ENCODE results near the gene PPM1L. TPM values are rescaled to one million over a fixed set of nuclear protein-coding genes. Genes with fewer than 3 reads are reported as not detected.

Gene PPM1L
- polyA plus RNA-seq, 3 donors, result 5.5 to 9.9 (median 7.8) TPM

DNA sequence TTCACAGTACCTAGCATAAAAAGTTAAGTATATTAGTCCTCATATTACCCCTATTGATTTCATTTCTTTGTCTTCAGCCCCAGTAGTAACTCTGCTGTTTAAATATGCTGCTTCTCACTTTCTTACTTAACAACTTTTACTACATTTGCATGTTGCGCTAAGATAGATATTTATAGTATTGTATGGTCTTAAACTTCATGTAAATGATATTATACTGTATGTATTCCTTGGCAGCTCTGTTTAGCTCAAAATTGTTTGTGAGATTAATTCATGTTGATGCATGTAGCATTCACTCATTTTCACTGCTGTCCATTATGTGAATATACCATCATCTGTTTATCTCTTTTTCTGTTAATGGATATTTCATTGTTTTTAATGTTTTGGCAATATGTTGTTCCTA lies 64.4 kb downstream of the PPM1L start:
- no peak overlapping the region for H3K27ac Mint-ChIP-seq
- Histone ChIP-seq H3K27ac (ENCODE audit: low read depth in 1 of 2, low read length in 2 of 2) (no peak overlapping the region), H3K4me2 (replicated peaks; ENCODE audit: extremely low read depth, low read length, poor library complexity, severe bottlenecking) (no peak overlapping the region), H3K27me3 (ENCODE audit: control insufficient read depth in 2 of 2, insufficient read depth in 2 of 2, low read length in 2 of 2) (no peaks in the 10 kb centered on the region), H3K9ac (ENCODE audit: insufficient read depth, low read length, poor library complexity, severe bottlenecking) (no peak overlapping the region), H2AFZ (ENCODE audit: insufficient read depth, low read depth, low read length, poor library complexity, severe bottlenecking) (no peak overlapping the region), H4K20me1 (ENCODE audit: insufficient read depth, low read length) (no peaks in the 10 kb centered on the region), H3K36me3 (replicated peaks in 1 of 2; ENCODE audit: control insufficient read depth in 1 of 2, insufficient read depth in 2 of 2, low read length in 2 of 2) (no peaks in the 10 kb centered on the region), H3K79me2 (ENCODE audit: insufficient read depth, low read length) (no peaks in the 10 kb centered on the region), H3K4me1 (ENCODE audit: control insufficient read depth in 1 of 2, insufficient read depth in 2 of 2, low read length in 2 of 2) (no peaks in the 10 kb centered on the region), H3K9me3 (replicated peaks in 1 of 2; ENCODE audit: control insufficient read depth in 1 of 2, insufficient read depth in 1 of 2, low read length in 2 of 2) (no peaks in the 10 kb centered on the region), H3K4me3 (replicated peaks in 1 of 3; ENCODE audit: low read depth in 2 of 3, low read length in 3 of 3) (no peak overlapping the region)
- WGBS (ENCODE audit: insufficient coverage), result no CpG with 5 or more reads among the region's 1 CpG
- peaks cover 0 to 2% (median 0%) of the 10 kb centered on the region in 7 donors for H3K9me3 Mint-ChIP-seq
- intact Hi-C loops (cut with micrococcal nuclease), result no loop called here
- H3K4me1 Mint-ChIP-seq, result peaks cover 2% of the 10 kb centered on the region
- TF ChIP-seq, protein P1, sequence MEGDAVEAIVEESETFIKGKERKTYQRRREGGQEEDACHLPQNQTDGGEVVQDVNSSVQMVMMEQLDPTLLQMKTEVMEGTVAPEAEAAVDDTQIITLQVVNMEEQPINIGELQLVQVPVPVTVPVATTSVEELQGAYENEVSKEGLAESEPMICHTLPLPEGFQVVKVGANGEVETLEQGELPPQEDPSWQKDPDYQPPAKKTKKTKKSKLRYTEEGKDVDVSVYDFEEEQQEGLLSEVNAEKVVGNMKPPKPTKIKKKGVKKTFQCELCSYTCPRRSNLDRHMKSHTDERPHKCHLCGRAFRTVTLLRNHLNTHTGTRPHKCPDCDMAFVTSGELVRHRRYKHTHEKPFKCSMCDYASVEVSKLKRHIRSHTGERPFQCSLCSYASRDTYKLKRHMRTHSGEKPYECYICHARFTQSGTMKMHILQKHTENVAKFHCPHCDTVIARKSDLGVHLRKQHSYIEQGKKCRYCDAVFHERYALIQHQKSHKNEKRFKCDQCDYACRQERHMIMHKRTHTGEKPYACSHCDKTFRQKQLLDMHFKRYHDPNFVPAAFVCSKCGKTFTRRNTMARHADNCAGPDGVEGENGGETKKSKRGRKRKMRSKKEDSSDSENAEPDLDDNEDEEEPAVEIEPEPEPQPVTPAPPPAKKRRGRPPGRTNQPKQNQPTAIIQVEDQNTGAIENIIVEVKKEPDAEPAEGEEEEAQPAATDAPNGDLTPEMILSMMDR (IDR thresholded peaks at IDR 0.05), result no peak
- no peaks in the 10 kb centered on the region for H3K27me3 Mint-ChIP-seq (ENCODE audit: low read depth in 3 of 3)
- H3K36me3 Mint-ChIP-seq, result peaks cover 0 to 2% of the 10 kb centered on the region in 2 donors
- no peak for DNase-seq
- H3K4me3 Mint-ChIP-seq, result no peak overlapping the region

DNA sequence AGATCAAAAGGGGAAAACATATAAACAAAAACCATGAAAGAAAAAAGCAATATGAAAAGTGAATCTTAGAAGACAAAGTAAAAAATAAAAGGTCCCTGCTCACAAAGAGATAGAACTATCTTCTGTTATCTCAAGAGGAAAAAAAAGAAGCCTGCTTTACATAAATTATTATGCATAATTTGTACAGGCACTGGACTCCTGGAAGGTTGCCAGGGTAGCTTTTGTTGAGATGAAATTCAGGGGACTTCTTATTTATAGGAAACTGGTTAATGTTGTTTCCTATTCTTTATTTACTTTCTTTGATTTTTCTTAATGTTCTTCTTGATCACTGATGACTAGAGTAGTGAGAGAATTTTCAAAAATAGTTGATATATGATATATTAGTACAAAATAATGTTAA lies 66.9 kb downstream of the PPM1L start:
- TF ChIP-seq, protein P1 (IDR thresholded peaks at IDR 0.05), result no peak
- Histone ChIP-seq H4K20me1 (ENCODE audit: insufficient read depth, low read length) (peaks cover 3% of the 10 kb centered on the region), H3K27me3 (ENCODE audit: control insufficient read depth in 2 of 2, insufficient read depth in 2 of 2, low read length in 2 of 2) (no peaks in the 10 kb centered on the region), H3K9me3 (replicated peaks in 1 of 2; ENCODE audit: control insufficient read depth in 1 of 2, insufficient read depth in 1 of 2, low read length in 2 of 2) (no peaks in the 10 kb centered on the region), H3K9ac (ENCODE audit: insufficient read depth, low read length, poor library complexity, severe bottlenecking) (no peak overlapping the region), H3K79me2 (ENCODE audit: insufficient read depth, low read length) (no peaks in the 10 kb centered on the region), H2AFZ (ENCODE audit: insufficient read depth, low read depth, low read length, poor library complexity, severe bottlenecking) (no peak overlapping the region), H3K27ac (ENCODE audit: low read depth in 1 of 2, low read length in 2 of 2) (no peak overlapping the region), H3K4me1 (ENCODE audit: control insufficient read depth in 1 of 2, insufficient read depth in 2 of 2, low read length in 2 of 2) (no peaks in the 10 kb centered on the region), H3K4me2 (replicated peaks; ENCODE audit: extremely low read depth, low read length, poor library complexity, severe bottlenecking) (no peak overlapping the region), H3K36me3 (replicated peaks in 1 of 2; ENCODE audit: control insufficient read depth in 1 of 2, insufficient read depth in 2 of 2, low read length in 2 of 2) (no peaks in the 10 kb centered on the region), H3K4me3 (replicated peaks in 1 of 3; ENCODE audit: low read depth in 2 of 3, low read length in 3 of 3) (no peak overlapping the region)
- no peaks in the 10 kb centered on the region for H3K36me3 Mint-ChIP-seq
- H3K27ac Mint-ChIP-seq, result peak overlapping the region in 1 of 7 donors; percentile 50
- no peak overlapping the region for H3K4me3 Mint-ChIP-seq
- intact Hi-C loops (cut with micrococcal nuclease), result no loop called here
- peaks cover 0 to 2% (median 0%) of the 10 kb centered on the region in 7 donors for H3K9me3 Mint-ChIP-seq
- no peaks in the 10 kb centered on the region for H3K27me3 Mint-ChIP-seq (ENCODE audit: low read depth in 3 of 3)
- peaks cover 2% of the 10 kb centered on the region for H3K4me1 Mint-ChIP-seq
- DNase-seq, result no peak
